Karpas-422 (cell line): ENCODE results near the gene TXLNG. TPM values are rescaled to one million over a fixed set of nuclear protein-coding genes. Genes with fewer than 3 reads are reported as not detected.
"Not testable (repeated sequence)": the region's sequence is repeated elsewhere in the genome, so short reads cannot be mapped to it uniquely, and the experiment has no call there.

Experiments used
- DNase-seq: peaks from one replicate; pipeline ENCODE4 v3.0.0-alpha.2; 2015
- H2AFZ ChIP-seq: fragments of 200-600 bp; sonication (generic); 2 replicates; pipeline ENCODE4 v1.6.1; 2014; ENCODE audit warnings: antibody characterized with exemption, low read length, mixed read lengths
- H3K27ac ChIP-seq: fragments of 200-600 bp; sonication (generic); 2 replicates; pipeline ENCODE4 v1.5.1; 2014; ENCODE audit warnings: mild to moderate bottlenecking, low read length, moderate library complexity
- H3K27me3 ChIP-seq: fragments of 200-600 bp; sonication (generic); 2 replicates; pipeline ENCODE4 v1.6.1; 2014; ENCODE audit warnings: low read length, mixed read lengths
- H3K36me3 ChIP-seq: fragments of 200-600 bp; sonication (generic); 2 replicates; pipeline ENCODE4 v1.6.1; 2014; ENCODE audit warnings: low read length, mixed read lengths; ENCODE audit not compliant: insufficient read depth
- H3K4me1 ChIP-seq: fragments of 200-600 bp; sonication (generic); 2 replicates; pipeline ENCODE4 v1.6.1; 2014; ENCODE audit warnings: mild to moderate bottlenecking, low read length, mixed read lengths
- H3K4me2 ChIP-seq: fragments of 200-600 bp; sonication (generic); 2 replicates; pipeline ENCODE4 v1.6.1; 2014; ENCODE audit warnings: low read length, low read depth, mild to moderate bottlenecking; ENCODE audit not compliant: poor library complexity, severe bottlenecking
- H3K4me3 ChIP-seq: fragments of 200-600 bp; sonication (generic); 2 replicates; pipeline ENCODE4 v1.5.1; 2014; ENCODE audit warnings: mild to moderate bottlenecking, antibody characterized with exemption, low read length, mixed read lengths
- H3K79me2 ChIP-seq: fragments of 200-600 bp; sonication (generic); 2 replicates; pipeline ENCODE4 v1.6.1; 2014; ENCODE audit warnings: mild to moderate bottlenecking, low read length, mixed read lengths
- H3K9ac ChIP-seq: fragments of 200-600 bp; sonication (generic); 2 replicates; pipeline ENCODE4 v1.6.0; 2014; ENCODE audit warnings: low read length
- H3K9me2 ChIP-seq: fragments of 200-600 bp; sonication (generic), shearing (Covaris generic); replicated peaks from 2 replicates; pipeline ENCODE4 v1.6.0; 2014; ENCODE audit warnings: mild to moderate bottlenecking, low read length, moderate library complexity; ENCODE audit not compliant: insufficient read depth
- H3K9me3 ChIP-seq: fragments of 300-700, 200-600 bp; sonication (generic); 2 replicates; pipeline ENCODE4 v1.6.1; 2014; ENCODE audit warnings: low read length, mixed read lengths
- H4K20me1 ChIP-seq: fragments of 200-600 bp; sonication (generic); 2 replicates; pipeline ENCODE4 v1.6.1; 2014; ENCODE audit warnings: mild to moderate bottlenecking, antibody characterized with exemption, low read length, low read depth; ENCODE audit not compliant: insufficient read depth
- total RNA-seq: library from RNA; depleted of rRNA; stranded (reverse); fragments of >200 nt; shearing (Covaris generic); gene quantifications from 2 replicates; pipeline ENCODE4 v1.2.3, GENCODE V29; 2014; ENCODE audit warnings: low replicate concordance

Gene TXLNG
- total RNA-seq, 1 experiment from 2014 or later: 42.2 TPM

- no peak overlapping the region for H3K4me2 ChIP-seq
- H4K20me1 ChIP-seq: peaks cover 6% of the 10 kb centered on the region; the same call in 1 of the 2 replicates
- H3K9me2 ChIP-seq: no peaks in the 10 kb centered on the region
- H3K79me2 ChIP-seq: 0 out of 2 replicates have a peak, but pooled peaks cover 4% of the 10 kb centered on the region
- H3K9me3 ChIP-seq: no peaks in the 10 kb centered on the region
- H3K27ac ChIP-seq: no peak overlapping the region
- peaks cover 43% of the 10 kb centered on the region for H3K36me3 ChIP-seq
- no peaks in the 10 kb centered on the region for H3K4me1 ChIP-seq
- no peak overlapping the region for H3K4me3 ChIP-seq
- H2AFZ ChIP-seq: no peak overlapping the region
- H3K27me3 ChIP-seq: no peaks in the 10 kb centered on the region
- DNase-seq: no peak
- no peak overlapping the region for H3K9ac ChIP-seq
Measured at GRCh38 chrX:16848541-16848940, 62.3 kb downstream of the TXLNG start.

- no peak for DNase-seq
- Histone ChIP-seq H2AFZ (no peak overlapping the region), H3K4me3 (no peak overlapping the region), H3K4me2 (no peak overlapping the region), H3K27me3 (no peaks in the 10 kb centered on the region), H3K4me1 (peaks cover 14% of the 10 kb centered on the region), H3K79me2 (peaks cover 25% of the 10 kb centered on the region), H4K20me1 (peaks cover 5% of the 10 kb centered on the region; the same call in 1 of the 2 replicates), H3K9me3 (no peaks in the 10 kb centered on the region), H3K36me3 (peaks cover 21% of the 10 kb centered on the region), H3K9me2 (no peaks in the 10 kb centered on the region), H3K9ac (no peak overlapping the region), H3K27ac (no peak overlapping the region)
Measured at GRCh38 chrX:16851421-16851820, 65.2 kb downstream of the TXLNG start.

GRCh38 chrX:16851827-16852226 is 65.6 kb downstream of the TXLNG start:
- Histone ChIP-seq H3K9ac (no peak overlapping the region), H3K9me2 (no peaks in the 10 kb centered on the region), H3K4me1 (peaks cover 17% of the 10 kb centered on the region), H3K36me3 (peaks cover 25% of the 10 kb centered on the region), H4K20me1 (peaks cover 5% of the 10 kb centered on the region; the same call in 1 of the 2 replicates), H3K4me3 (no peak overlapping the region), H3K27me3 (no peaks in the 10 kb centered on the region), H3K9me3 (no peaks in the 10 kb centered on the region), H3K27ac (no peak overlapping the region), H3K79me2 (peaks cover 29% of the 10 kb centered on the region), H3K4me2 (no peak overlapping the region), H2AFZ (no peak overlapping the region)
- DNase-seq: no peak

- peaks cover 33% of the 10 kb centered on the region for H3K79me2 ChIP-seq
- H3K9me2 ChIP-seq: no peaks in the 10 kb centered on the region
- H3K9ac ChIP-seq: no peak overlapping the region
- no peak overlapping the region for H3K4me2 ChIP-seq
- DNase-seq: no peak
- H3K27me3 ChIP-seq: no peaks in the 10 kb centered on the region
- H3K36me3 ChIP-seq: peaks cover 34% of the 10 kb centered on the region
- no peak overlapping the region for H2AFZ ChIP-seq
- no peak overlapping the region for H3K4me3 ChIP-seq
- H3K9me3 ChIP-seq: no peaks in the 10 kb centered on the region
- H4K20me1 ChIP-seq: peaks cover 5% of the 10 kb centered on the region; the same call in 1 of the 2 replicates
- H3K27ac ChIP-seq: no peak overlapping the region
- H3K4me1 ChIP-seq: peaks cover 17% of the 10 kb centered on the region
Measured at GRCh38 chrX:16852617-16853179, 66.4 kb downstream of the TXLNG start.

- DNase-seq: no peak
- Histone ChIP-seq H2AFZ (no peak overlapping the region), H3K4me3 (no peak overlapping the region), H3K4me2 (no peak overlapping the region), H3K36me3 (peaks cover 34% of the 10 kb centered on the region), H3K4me1 (peaks cover 17% of the 10 kb centered on the region), H4K20me1 (peaks cover 5% of the 10 kb centered on the region; the same call in 1 of the 2 replicates), H3K9ac (no peak overlapping the region), H3K9me2 (no peaks in the 10 kb centered on the region), H3K27me3 (no peaks in the 10 kb centered on the region), H3K27ac (no peak overlapping the region), H3K9me3 (no peaks in the 10 kb centered on the region), H3K79me2 (peaks cover 36% of the 10 kb centered on the region)
Measured at GRCh38 chrX:16853537-16853936, 67.3 kb downstream of the TXLNG start.

- Histone ChIP-seq H4K20me1 (peaks cover 5% of the 10 kb centered on the region; the same call in 1 of the 2 replicates), H3K27ac (peak overlapping the region; percentile 77), H2AFZ (no peak overlapping the region), H3K4me2 (peak overlapping the region; percentile 60), H3K79me2 (peaks cover 50% of the 10 kb centered on the region), H3K4me1 (peaks cover 17% of the 10 kb centered on the region), H3K36me3 (peaks cover 38% of the 10 kb centered on the region), H3K9ac (no peak overlapping the region; the same call in 1 of the 2 replicates), H3K9me2 (no peaks in the 10 kb centered on the region), H3K4me3 (peak overlapping the region; percentile 40; the same call in 1 of the 2 replicates), H3K9me3 (no peaks in the 10 kb centered on the region), H3K27me3 (no peaks in the 10 kb centered on the region)
- no peak for DNase-seq
Measured at GRCh38 chrX:16855363-16856075, 69.3 kb downstream of the TXLNG start.

GRCh38 chrX:16856076-16856404 is 69.8 kb downstream of the TXLNG start:
- not testable (repeated sequence) for H4K20me1 ChIP-seq, H3K9ac ChIP-seq, H3K9me2 ChIP-seq, H2AFZ ChIP-seq, H3K27me3 ChIP-seq, H3K4me3 ChIP-seq, H3K9me3 ChIP-seq
- peaks cover 54% of the 10 kb centered on the region for H3K79me2 ChIP-seq
- peaks cover 38% of the 10 kb centered on the region for H3K36me3 ChIP-seq
- peak overlapping the region; percentile 60 for H3K4me2 ChIP-seq
- H3K4me1 ChIP-seq: peaks cover 17% of the 10 kb centered on the region
- peak; percentile 84 for DNase-seq
- H3K27ac ChIP-seq: peak overlapping the region; percentile 77

GRCh38 chrX:16856744-16857143 is 70.5 kb downstream of the TXLNG start:
- H3K9me3 ChIP-seq: no peaks in the 10 kb centered on the region
- no peaks in the 10 kb centered on the region for H3K9me2 ChIP-seq
- peak overlapping the region; percentile 77 for H3K27ac ChIP-seq
- H3K4me1 ChIP-seq: peaks cover 17% of the 10 kb centered on the region
- H3K27me3 ChIP-seq: no peaks in the 10 kb centered on the region
- H3K9ac ChIP-seq: no peak overlapping the region
- H4K20me1 ChIP-seq: peaks cover 6% of the 10 kb centered on the region; the same call in 1 of the 2 replicates
- H3K36me3 ChIP-seq: peaks cover 41% of the 10 kb centered on the region
- H3K4me2 ChIP-seq: no peak overlapping the region
- DNase-seq: no peak
- H3K4me3 ChIP-seq: no peak overlapping the region
- no peak overlapping the region for H2AFZ ChIP-seq
- peaks cover 60% of the 10 kb centered on the region for H3K79me2 ChIP-seq
